Measurements from ENCODE around the gene CARD10. TPM values are rescaled to one million over a fixed set of nuclear protein-coding genes. Genes with fewer than 3 reads are reported as not detected.

The CARD10 gene
- total RNA-seq, 1 experiment from 2014 or later = 17.7 TPM

GRCh38 chr22:37560608-37561211 is 41.5 kb upstream of the CARD10 start:
- Mint-ChIP-seq H3K4me1 (peaks cover 50 to 54% of the 10 kb centered on the region in 2 experiments), H3K27me3 (ENCODE audit: low read depth) (peaks cover 51% of the 10 kb centered on the region), H3K27ac (no peak overlapping the region), H3K36me3 (ENCODE audit: insufficient read depth in 1 of 3, low read depth in 3 of 3) (peaks cover 0 to 2% (median under 1%) of the 10 kb centered on the region in 3 experiments; a peak in 1 of 7 replicates), H3K9me3 (no peaks in the 10 kb centered on the region; a peak in 1 of 5 replicates), H3K4me3 (peak overlapping the region; percentile 73 to 83)
- H3K14ac ChIP-seq (ENCODE audit: insufficient read depth, low read length) = no peak overlapping the region; the same call in 1 of the 2 replicates
- no peak overlapping the region for H3K18ac ChIP-seq (ENCODE audit: insufficient read length, low read depth, low read length)
- H2BK12ac ChIP-seq (ENCODE audit: insufficient read length, low read depth, low read length) = no peak overlapping the region
- peak; percentile 34 for DNase-seq
- no CpG with 5 or more reads among the region's 72 CpGs for WGBS (ENCODE audit: extremely low coverage, insufficient read length, low lambda C conversion rate)
- peak overlapping the region; percentile 54 for H3K4me2 ChIP-seq (ENCODE audit: insufficient read depth, insufficient read length, low read length)
- no peak overlapping the region for H2BK15ac ChIP-seq (ENCODE audit: low read depth, low read length)
- H4K20me1 ChIP-seq (ENCODE audit: control insufficient read depth, insufficient read depth, insufficient read length) = no peaks in the 10 kb centered on the region
- no peak overlapping the region for H4K91ac ChIP-seq (ENCODE audit: insufficient read length, low read depth, low read length)
- H2BK120ac ChIP-seq (ENCODE audit: low read depth, low read length, poor library complexity, severe bottlenecking) = no peak overlapping the region
- no peak overlapping the region for H3T11ph ChIP-seq (ENCODE audit: low read length)
- no peaks in the 10 kb centered on the region; the same call in 1 of the 2 replicates for H3K79me2 ChIP-seq (ENCODE audit: insufficient read depth, low read length)
- no peaks in the 10 kb centered on the region for H3K79me1 ChIP-seq (ENCODE audit: insufficient read depth, low read depth, low read length, poor library complexity, severe bottlenecking)
- no peak overlapping the region for H3K56ac ChIP-seq (ENCODE audit: insufficient read length, low read depth, low read length)
- H4K5ac ChIP-seq (ENCODE audit: insufficient read length, low read depth, low read length) = no peak overlapping the region
- TF ChIP-seq, protein P1, sequence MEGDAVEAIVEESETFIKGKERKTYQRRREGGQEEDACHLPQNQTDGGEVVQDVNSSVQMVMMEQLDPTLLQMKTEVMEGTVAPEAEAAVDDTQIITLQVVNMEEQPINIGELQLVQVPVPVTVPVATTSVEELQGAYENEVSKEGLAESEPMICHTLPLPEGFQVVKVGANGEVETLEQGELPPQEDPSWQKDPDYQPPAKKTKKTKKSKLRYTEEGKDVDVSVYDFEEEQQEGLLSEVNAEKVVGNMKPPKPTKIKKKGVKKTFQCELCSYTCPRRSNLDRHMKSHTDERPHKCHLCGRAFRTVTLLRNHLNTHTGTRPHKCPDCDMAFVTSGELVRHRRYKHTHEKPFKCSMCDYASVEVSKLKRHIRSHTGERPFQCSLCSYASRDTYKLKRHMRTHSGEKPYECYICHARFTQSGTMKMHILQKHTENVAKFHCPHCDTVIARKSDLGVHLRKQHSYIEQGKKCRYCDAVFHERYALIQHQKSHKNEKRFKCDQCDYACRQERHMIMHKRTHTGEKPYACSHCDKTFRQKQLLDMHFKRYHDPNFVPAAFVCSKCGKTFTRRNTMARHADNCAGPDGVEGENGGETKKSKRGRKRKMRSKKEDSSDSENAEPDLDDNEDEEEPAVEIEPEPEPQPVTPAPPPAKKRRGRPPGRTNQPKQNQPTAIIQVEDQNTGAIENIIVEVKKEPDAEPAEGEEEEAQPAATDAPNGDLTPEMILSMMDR (conservative IDR thresholded peaks at IDR 0.05) = no peak
- no peak overlapping the region for H4K8ac ChIP-seq (replicated peaks; ENCODE audit: insufficient read length, low read depth, low read length)
- H3K9ac ChIP-seq (ENCODE audit: extremely low read depth, insufficient read length, low read length) = no peak overlapping the region
- no peak overlapping the region for H2AK5ac ChIP-seq (ENCODE audit: insufficient read length, low read length)
- no peak overlapping the region for H3K27ac ChIP-seq (ENCODE audit: insufficient read length, low read depth, low read length)
- H3K4ac ChIP-seq (ENCODE audit: low read depth, low read length) = no peak overlapping the region
- peaks cover 13% of the 10 kb centered on the region for H3K23me2 ChIP-seq (ENCODE audit: insufficient read length, low read depth, low read length, poor library complexity, severe bottlenecking)
- H2AFZ ChIP-seq (ENCODE audit: low read length) = no peak overlapping the region
- H3K4me1 ChIP-seq (ENCODE audit: insufficient read depth, low read length) = peaks cover 7% of the 10 kb centered on the region; the same call in 1 of the 2 replicates
- peaks cover 3% of the 10 kb centered on the region; the same call in 1 of the 2 replicates for H3K27me3 ChIP-seq (ENCODE audit: insufficient read depth, low read length)
- H3K9me3 ChIP-seq (ENCODE audit: control insufficient read depth, low read depth, low read length) = no peaks in the 10 kb centered on the region
- no peak overlapping the region for H2BK20ac ChIP-seq (ENCODE audit: low read depth, low read length, poor library complexity, severe bottlenecking)
- H2BK5ac ChIP-seq (ENCODE audit: insufficient read length, low read length) = no peak overlapping the region
- no peak overlapping the region for H3K23ac ChIP-seq (ENCODE audit: insufficient read length, low read depth, low read length)
